ENCODE measurements around the gene SUSD1. TPM values are rescaled to one million over a fixed set of nuclear protein-coding genes. Genes with fewer than 3 reads are reported as not detected.

Gene SUSD1
- total RNA-seq, result 3.1 and 5.9 TPM in 2 replicates

DNA sequence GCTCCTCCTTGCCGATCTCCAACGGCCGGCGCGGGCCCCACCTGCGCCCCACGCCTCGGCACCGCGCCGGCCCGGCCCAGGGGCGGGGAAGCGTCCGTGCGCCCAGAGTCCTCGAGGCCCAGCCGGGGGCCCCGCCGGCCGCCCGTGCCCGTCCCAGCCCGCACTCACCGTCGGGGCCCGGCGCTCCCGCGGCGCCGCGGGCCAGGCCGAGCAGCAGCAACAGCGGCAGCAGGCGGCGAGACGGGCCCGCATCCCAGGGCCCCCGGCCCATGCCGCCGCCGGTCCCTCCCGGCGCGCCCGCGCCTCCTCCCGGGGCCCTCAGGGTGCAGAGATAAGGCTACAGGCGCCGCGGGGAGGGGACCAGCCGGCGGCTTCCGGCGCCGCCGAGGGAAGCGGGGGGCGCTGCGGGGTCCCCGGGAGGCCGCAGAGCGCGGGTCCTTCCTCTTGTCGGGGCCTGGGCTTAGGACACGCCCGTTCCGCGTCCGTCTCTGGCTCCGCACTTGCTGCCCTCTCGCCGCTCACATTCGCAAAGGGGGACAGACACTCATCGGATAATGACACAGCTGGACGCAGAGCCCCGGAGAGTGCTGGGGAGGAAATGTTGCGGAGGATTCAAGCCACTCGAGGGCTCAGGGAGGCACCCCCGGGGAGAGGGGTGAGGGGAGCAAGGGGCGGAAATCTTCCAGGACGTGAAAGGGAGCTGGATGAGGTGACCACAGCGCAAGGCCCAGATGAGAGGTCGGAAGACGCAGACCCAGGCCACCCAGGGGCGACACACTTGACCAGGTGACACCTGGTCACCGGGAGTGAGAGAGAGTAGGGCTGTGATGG lies at the start of gene SUSD1:
Gene SUSD1, minus strand, starts transcription at position 333 of the 831 bp plus-strand sequence. Its CDS starts 62 bp downstream, at position 271.

Other genes starting within 250 kb of the SUSD1 start
- 65.5 and 233 TPM in 2 replicates for gene PTBP3, start 158.3 kb upstream of the SUSD1 start, total RNA-seq
- 24.0 and 35.4 TPM in 2 replicates for gene HSDL2, start 204.8 kb upstream of the SUSD1 start, total RNA-seq

All from airway epithelial cell (primary cell).